A204.1 (cell line): ENCODE results near the gene ALOX12.
"Not testable (repeated sequence)": the region's sequence is repeated elsewhere in the genome, so short reads cannot be mapped to it uniquely, and the experiment has no call there.

Source experiments
- FAIRE-seq: peaks from 2 replicates; lab custom pipeline; 2012; peaks lifted over from hg19 to GRCh38; lab: Jason Lieb, UNC

Gene ALOX12

DNA sequence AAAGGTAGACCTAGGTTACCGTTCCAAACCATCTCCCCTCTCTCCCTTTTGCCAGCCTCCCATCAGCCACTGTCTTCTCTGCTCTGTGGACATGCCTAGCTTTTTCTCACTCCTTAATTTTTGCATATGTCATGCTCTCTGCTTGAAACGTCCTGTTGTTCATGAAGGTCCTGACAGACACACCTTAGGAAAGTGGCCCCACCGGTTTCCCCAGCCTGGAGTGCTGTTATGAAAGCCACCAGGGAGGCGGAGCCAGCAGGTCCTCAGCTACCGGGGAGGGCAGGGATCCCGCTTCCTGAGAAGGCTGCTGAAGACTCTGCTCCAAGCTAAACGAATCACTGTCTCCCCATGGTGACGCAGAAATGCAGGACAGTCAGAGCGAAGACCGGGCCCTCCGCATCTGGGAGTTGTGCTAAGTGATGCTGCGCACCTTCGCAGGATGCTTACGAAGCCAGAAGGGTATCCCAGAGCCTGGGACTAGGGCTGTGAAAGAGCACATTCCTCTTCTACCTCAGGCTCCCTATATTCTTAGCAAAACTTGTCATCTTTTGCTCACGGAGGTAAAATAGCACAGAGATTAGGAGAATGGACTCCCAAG, 50.4 kb downstream of the ALOX12 start:
- FAIRE-seq = no peak

DNA sequence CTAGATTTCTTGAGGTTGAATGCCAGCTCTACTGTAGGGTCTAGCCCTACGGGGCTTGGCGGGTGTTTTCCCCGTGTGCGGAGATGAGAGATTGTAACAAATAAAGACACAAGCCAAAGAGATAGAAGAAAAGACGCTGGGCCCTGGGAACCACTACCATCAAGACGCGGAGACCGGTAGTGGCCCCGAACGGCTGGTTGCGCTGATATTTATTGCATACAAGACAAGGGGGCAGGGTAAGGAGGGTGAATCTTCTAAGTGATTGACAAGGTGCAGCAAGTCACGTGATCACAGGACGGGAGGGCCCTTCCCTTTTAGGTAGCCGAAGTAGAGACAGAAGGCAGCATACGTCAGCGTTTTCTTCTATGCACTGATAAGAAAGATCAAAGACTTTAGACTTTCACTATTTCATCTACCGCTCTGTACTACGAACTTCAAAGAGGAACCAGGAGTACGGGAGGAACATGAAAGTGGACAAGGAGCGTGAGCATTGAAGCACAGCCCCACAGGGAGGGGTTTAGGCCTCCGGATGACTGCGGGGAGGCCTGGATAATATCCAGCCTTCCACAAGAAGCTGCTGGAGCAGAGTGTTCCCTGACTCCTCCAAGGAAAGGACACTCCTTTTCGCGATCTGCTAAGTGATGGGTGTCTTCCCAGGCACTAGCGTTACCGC, 51.0 kb downstream of the ALOX12 start:
- not testable (repeated sequence) for FAIRE-seq

DNA sequence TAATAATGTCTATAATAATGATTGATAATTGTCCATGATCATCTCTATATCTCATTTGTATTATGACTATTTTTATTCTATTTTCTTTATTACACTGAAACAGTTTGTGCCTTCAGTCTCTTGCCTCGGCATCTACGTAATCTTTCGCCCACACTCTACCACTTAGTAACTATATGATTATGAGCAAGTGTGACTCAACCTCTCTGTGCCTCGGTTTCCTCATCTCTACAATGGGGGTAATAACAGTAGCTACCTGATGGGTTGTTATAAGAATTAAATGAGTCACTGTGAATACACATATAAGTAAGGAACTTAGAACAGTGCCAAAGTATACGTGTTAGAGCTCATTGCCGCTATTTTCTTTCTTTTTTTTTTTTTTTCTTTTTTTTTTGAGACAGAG, 51.7 kb downstream of the ALOX12 start:
- no peak for FAIRE-seq

DNA sequence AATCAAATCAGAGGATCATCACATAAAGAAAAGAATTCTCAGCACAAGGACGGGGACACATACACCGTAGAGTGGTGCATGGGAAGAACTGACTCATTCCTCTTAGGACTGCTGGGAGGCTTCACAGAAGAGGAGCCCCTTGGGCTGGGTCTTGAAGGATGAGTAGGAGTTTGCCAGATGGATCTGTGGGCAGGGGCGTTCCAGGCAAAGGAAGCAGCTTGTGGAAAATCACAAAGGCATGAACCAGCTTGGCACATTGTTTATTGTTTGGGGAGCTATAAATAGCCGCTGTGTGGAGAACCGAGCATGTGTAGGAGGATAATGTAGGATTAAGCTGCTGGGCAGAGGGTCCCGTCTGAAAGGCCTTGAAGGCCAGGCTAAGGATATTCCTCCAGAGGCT, 53.1 kb downstream of the ALOX12 start:
- FAIRE-seq = no peak

DNA sequence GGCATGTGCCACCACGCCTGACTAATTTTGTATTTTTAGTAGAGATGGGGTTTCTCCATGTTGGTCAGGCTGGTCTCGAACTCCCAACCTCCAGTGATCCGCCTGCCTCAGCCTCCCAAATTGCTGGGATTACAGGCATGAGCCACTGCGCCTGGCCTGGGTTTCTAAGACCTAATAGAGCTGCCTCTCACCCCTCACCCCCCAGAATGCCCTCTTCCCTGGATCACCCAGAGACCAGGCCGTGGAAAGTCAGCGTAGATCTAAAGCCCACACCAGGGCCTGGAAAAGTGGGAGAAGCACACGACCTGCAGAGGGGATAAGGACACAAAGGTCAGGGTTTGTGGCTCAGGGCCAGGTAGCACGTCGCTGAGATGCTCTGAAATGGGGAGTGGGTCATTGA, 54.7 kb downstream of the ALOX12 start:
- not testable (repeated sequence) for FAIRE-seq

DNA sequence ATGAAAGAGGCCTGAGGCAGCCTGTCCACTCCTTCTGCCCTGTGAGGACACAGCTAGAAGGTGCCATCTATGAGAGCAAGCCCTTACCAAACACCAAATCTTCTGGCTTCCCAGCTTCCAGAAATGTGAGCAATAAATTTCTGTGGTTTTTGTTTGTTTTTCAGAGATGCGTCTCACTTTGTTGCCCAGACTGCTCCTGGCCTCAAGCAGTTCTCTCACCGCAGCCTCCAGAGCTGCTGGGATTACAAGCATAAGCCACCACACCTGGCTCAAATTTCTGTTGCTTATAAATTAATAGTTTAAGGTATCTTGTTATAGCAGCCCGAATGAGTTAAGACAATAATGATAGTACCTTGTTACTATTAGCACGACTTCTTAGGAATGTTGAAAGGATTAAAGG, 60.5 kb downstream of the ALOX12 start:
- no peak for FAIRE-seq

DNA sequence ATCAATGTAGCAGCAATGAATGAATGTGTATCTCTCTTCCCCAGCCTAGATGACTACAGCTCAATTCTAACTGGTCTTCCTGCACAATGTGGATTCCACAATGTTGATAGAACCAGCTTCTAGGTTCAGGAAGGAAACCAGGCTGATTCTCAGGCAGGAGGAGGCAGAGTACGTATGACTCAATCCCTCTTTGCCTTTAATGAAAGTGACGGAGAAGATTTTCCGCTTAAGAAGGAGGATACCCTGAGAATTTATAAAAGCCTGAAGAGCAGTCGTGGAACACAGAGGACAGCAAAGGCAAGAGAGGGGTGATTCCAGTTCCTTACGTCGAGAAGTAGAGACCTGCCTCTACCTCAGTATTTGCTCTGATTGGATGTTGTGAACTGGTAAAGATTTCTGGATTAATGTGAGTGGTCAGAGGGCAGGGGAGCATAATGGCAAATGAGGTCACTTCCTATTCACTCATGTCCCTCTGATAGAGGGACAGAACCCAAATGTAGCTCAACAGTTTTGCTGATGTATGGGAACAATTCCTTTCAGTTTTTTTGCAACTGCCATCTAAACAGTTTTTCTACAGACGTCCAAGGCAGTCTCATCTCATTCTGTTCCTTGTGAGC, 63.1 kb downstream of the ALOX12 start:
- no peak for FAIRE-seq
